Activated T-helper 17 cell treated with anti-CD3 and anti-CD28 coated beads, Interleukin-2, amount 50 U/mL, for 72 hours (primary cell): ENCODE measurements around the gene MAP3K10. TPM values are rescaled to one million over a fixed set of nuclear protein-coding genes. Genes with fewer than 3 reads are reported as not detected.
A peak's percentile ranks its signal among the peaks of the same experiment; 100 is the strongest.
"Not testable (repeated sequence)": the region's sequence is repeated elsewhere in the genome, so short reads cannot be mapped to it uniquely, and the experiment has no call there.

Experiments used
- ATAC-seq: fragments of 150-1000 bp; cut with Tn5 transposase; replicated peaks from 2 replicates; pipeline ENCODE4 v1.10.0; 2021; ENCODE audit warnings: mild to moderate bottlenecking, moderate library complexity
- H3K27ac Mint-ChIP-seq: one replicate; pipeline ENCODE4 v1.8.0; 2022; ENCODE audit warnings: mixed read lengths
- H3K27me3 Mint-ChIP-seq: one replicate; pipeline ENCODE4 v1.8.0; 2022; ENCODE audit warnings: mixed read lengths
- H3K36me3 Mint-ChIP-seq: one replicate; pipeline ENCODE4 v1.8.0; 2022; ENCODE audit warnings: low read depth, mild to moderate bottlenecking, mixed read lengths
- H3K4me1 Mint-ChIP-seq: one replicate; pipeline ENCODE4 v1.8.0; 2022; ENCODE audit warnings: mixed read lengths
- H3K4me3 Mint-ChIP-seq: one replicate; pipeline ENCODE4 v1.8.0; 2022; ENCODE audit warnings: mild to moderate bottlenecking, mixed read lengths
- H3K9me3 Mint-ChIP-seq: one replicate; pipeline ENCODE4 v1.8.0; 2022; ENCODE audit warnings: mixed read lengths
- total RNA-seq, 2 donors: library from RNA; stranded (reverse); gene quantifications; one replicate each; pipeline ENCODE4 v1.2.3, GENCODE V29; 2022

Gene MAP3K10
- total RNA-seq, 2 donors from 2014 or later: 11.1 to 12.9 TPM

DNA sequence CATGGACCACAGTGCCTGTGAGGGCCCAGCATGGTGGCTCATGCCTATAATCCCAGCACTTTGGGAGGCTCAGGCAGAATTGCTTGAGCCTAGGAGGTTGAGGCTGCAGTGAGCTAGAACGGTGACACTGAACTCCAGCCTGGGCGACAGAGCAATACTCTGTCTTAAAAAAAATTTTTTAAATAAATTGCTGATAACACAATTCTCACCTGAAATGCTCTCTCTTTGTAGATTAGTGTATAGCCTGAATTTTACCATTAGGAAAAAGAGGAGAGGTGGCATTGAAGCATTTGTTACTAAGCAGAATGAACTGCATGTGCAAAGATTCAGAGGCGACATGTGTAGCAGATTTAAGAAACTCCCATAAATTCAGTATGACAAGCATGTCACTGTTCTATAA lies 29.1 kb upstream of the MAP3K10 start:
- Mint-ChIP-seq H3K27me3 (no peaks in the 10 kb centered on the region), H3K4me3 (no peak overlapping the region), H3K36me3 (no peaks in the 10 kb centered on the region), H3K9me3 (no peaks in the 10 kb centered on the region), H3K4me1 (no peaks in the 10 kb centered on the region), H3K27ac (no peak overlapping the region)
- ATAC-seq: no peak

DNA sequence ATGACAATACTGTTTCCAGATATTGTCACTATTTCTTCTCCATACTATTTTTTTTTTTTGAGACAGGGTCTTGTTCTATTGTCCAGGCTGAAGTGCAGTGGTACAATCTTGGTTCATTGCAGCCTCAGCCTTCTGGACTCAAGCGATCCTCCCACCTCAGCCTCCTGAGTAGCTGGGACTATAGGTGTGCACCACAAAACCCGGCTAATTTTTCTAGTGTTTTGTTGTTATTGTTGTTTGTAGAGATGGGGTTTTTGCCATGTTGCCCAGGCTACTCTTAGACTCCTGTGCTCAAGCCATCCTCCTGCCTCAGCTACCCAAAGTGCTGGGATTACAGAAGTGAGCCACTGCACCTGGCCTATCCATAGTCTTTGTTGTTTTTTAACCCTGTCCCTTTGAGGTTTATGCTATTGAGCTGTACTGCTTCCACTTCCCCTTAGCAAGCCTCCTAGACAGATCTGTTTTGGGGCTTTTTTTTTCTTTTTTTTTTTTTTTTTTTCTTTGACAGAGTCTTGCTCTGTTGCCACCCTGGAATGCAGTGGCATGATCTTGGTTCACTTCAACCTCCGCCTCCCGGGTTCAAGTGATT lies 27.6 kb upstream of the MAP3K10 start:
- peak overlapping the region; percentile 43 for H3K27ac Mint-ChIP-seq
- no peaks in the 10 kb centered on the region for H3K9me3 Mint-ChIP-seq
- no peaks in the 10 kb centered on the region for H3K4me1 Mint-ChIP-seq
- no peak overlapping the region for H3K4me3 Mint-ChIP-seq
- no peak for ATAC-seq
- no peaks in the 10 kb centered on the region for H3K36me3 Mint-ChIP-seq
- no peaks in the 10 kb centered on the region for H3K27me3 Mint-ChIP-seq

DNA sequence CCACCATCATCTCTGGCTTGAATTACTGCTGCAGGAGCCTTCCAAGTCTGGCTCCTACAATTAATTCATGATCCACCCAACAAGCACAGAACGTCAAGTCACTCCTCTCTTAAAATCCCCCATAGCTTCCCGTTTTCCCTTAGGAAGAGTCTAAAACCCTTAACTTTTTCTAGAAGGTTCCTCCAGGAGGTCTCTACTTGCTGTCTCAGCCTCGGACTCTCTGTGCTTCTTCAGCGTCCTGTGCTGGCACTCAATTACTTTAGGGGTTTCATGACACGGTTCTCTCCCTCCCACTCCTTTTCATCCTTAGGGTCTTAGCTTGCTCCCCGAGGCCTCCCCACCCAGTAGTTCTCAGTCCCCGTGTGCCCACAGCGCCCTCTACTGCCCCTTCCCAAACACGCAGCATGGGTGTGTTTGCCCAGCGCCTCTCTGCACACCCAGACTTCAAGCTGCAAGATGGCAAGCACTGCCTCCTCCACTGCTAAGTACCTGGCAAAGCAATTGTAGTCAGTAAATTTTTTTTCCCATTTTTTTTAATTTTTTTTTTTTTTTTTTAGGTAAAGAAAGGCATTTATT lies 25.8 kb upstream of the MAP3K10 start:
- Mint-ChIP-seq H3K27ac (no peak overlapping the region), H3K9me3 (no peaks in the 10 kb centered on the region), H3K36me3 (no peaks in the 10 kb centered on the region), H3K4me1 (no peaks in the 10 kb centered on the region), H3K4me3 (no peak overlapping the region), H3K27me3 (no peaks in the 10 kb centered on the region)
- peak; percentile 78 for ATAC-seq

DNA sequence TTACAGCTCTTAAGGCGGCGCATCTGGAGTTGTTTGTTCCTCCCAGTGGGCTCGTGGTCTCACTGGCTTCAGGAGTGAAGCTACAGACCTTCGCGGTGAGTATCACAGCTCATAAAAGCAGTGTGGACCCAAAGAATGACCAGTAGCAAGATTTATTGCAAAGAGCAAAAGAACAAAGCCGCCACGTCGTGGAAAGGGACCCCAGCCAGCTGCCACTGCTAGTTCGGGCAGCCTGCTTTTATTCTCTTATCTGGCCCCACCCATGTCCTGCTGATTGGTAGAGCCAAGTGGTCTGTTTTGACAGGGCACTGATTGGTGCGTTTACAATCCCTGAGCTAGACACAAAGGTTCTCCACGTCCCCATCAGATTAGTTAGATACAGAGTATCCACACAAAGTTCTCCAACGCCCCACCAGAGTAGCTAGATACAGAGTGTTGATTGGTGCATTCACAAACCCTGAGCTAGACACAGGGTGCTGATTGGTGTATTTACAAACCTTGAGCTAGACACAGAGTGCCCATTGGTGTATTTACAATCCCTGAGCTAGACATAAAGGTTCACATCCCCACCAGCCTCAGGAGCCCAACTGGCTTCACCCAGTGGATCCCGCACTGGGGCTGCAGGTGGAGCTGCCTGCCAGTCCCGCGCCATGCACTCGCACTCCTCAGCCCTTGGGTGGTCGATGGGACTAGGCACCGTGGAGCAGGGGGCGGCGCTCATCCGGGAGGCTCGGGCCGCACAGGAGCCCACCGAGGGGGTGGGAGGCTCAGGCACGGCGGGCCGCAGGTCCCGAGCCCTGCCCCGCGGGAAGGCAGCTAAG lies 21.5 kb upstream of the MAP3K10 start:
- not testable (repeated sequence) for H3K4me3 Mint-ChIP-seq, H3K36me3 Mint-ChIP-seq, ATAC-seq, H3K27me3 Mint-ChIP-seq, H3K9me3 Mint-ChIP-seq, H3K4me1 Mint-ChIP-seq, H3K27ac Mint-ChIP-seq

GRCh38 chr19:40170303-40170989 lies 20.8 kb upstream of the MAP3K10 start:
- H3K9me3 Mint-ChIP-seq, ATAC-seq, H3K27ac Mint-ChIP-seq, H3K4me1 Mint-ChIP-seq, H3K36me3 Mint-ChIP-seq, H3K4me3 Mint-ChIP-seq, H3K27me3 Mint-ChIP-seq: not testable (repeated sequence)

DNA sequence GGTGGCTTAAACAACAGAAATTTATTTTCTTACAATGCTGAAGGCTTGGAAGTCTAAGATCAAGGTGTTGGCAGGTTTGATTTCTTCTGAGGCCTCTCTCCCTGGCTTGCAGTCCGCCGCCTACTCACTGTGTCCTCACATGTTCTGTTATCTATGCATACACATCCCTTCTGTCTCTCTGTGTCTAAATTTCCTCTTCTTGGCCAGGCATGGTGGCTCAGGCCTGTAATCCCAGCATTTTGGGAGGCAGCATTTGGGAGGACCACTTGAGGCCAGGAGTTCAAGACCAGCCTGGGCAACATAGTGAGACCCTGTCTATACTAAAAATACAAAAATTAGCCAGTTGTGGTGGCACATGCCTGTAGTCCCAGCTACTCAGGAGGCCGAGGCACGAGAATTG lies 19.9 kb upstream of the MAP3K10 start:
- not testable (repeated sequence) for H3K27ac Mint-ChIP-seq, H3K9me3 Mint-ChIP-seq, H3K4me3 Mint-ChIP-seq, H3K27me3 Mint-ChIP-seq, H3K4me1 Mint-ChIP-seq, ATAC-seq, H3K36me3 Mint-ChIP-seq

GRCh38 chr19:40174092-40174491 lies 17.1 kb upstream of the MAP3K10 start:
- peaks cover 3% of the 10 kb centered on the region for H3K27me3 Mint-ChIP-seq
- no peak overlapping the region for H3K27ac Mint-ChIP-seq
- no peaks in the 10 kb centered on the region for H3K9me3 Mint-ChIP-seq
- no peaks in the 10 kb centered on the region for H3K4me1 Mint-ChIP-seq
- no peak overlapping the region for H3K4me3 Mint-ChIP-seq
- no peaks in the 10 kb centered on the region for H3K36me3 Mint-ChIP-seq
- no peak for ATAC-seq

DNA sequence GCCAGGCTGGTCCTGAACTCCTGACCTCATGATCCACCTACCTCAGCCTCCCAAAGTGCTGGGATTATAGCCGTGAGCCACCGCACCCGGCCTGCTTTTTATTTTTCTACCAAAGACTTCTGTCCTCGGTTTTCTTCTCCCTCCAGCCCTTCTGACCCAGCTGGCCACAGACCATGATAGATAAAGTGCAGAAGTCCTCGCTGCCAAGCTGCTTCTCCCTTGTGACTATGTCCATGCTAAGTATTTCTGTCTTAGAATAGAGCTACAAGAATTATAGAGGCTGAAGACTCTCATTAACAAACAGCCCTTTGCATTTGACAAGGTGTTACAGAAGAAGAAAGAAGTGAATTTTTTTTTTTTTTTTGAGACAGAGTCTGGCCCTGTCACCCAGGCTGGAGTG lies 15.4 kb upstream of the MAP3K10 start:
- Mint-ChIP-seq H3K9me3 (no peaks in the 10 kb centered on the region), H3K27me3 (peaks cover 6% of the 10 kb centered on the region), H3K27ac (no peak overlapping the region), H3K4me3 (no peak overlapping the region), H3K4me1 (no peaks in the 10 kb centered on the region), H3K36me3 (no peaks in the 10 kb centered on the region)
- ATAC-seq: no peak

GRCh38 chr19:40177286-40178070 lies 13.7 kb upstream of the MAP3K10 start:
- no peak for ATAC-seq
- H3K36me3 Mint-ChIP-seq: no peaks in the 10 kb centered on the region
- no peak overlapping the region for H3K27ac Mint-ChIP-seq
- no peaks in the 10 kb centered on the region for H3K4me1 Mint-ChIP-seq
- no peak overlapping the region for H3K4me3 Mint-ChIP-seq
- H3K9me3 Mint-ChIP-seq: no peaks in the 10 kb centered on the region
- H3K27me3 Mint-ChIP-seq: peaks cover 6% of the 10 kb centered on the region

DNA sequence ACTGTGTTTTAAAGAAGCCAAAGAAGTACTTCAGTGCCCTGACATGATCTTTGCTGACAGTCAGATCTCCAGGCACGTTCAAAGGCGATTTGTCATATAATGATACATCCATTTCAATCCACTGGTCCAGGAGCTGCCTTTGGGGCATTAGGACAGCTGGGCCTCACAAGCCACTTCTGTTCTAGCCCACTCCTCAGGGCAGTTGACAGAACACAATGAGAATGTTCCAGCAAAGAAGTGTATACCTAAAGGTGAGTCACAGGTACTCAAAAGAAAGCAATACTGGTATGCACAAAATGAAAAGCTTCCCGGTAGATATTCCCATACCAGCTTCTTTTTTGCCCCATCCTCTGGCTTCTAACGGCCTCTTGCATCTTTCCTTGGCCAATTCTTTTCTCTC lies 12.5 kb upstream of the MAP3K10 start:
- ATAC-seq: no peak
- Mint-ChIP-seq H3K27ac (no peak overlapping the region), H3K9me3 (no peaks in the 10 kb centered on the region), H3K4me1 (no peaks in the 10 kb centered on the region), H3K36me3 (no peaks in the 10 kb centered on the region), H3K4me3 (no peak overlapping the region), H3K27me3 (peaks cover 6% of the 10 kb centered on the region)

DNA sequence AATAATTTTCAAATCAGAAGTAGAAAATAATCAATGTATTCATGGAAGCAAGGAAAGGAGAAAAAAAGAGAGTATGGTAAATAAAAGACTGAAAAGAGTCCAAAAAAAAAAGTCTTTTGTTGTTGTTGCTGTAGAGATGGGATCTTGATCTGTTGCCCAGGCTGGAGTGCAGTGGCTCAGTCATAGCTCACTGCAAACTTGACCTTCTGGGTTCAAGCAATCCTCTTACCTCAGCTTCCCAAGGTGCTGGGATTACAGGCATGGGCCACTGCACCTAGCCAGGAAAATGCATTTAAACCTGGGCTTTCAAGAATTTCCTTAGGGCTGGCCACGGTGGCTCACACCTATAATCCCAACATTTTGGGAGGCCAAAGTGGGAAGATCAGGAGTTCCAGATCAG lies 7.0 kb upstream of the MAP3K10 start:
- Mint-ChIP-seq H3K36me3 (no peaks in the 10 kb centered on the region), H3K4me1 (no peaks in the 10 kb centered on the region), H3K27ac (no peak overlapping the region), H3K4me3 (no peak overlapping the region), H3K9me3 (no peaks in the 10 kb centered on the region), H3K27me3 (peaks cover 3% of the 10 kb centered on the region)
- no peak for ATAC-seq

DNA sequence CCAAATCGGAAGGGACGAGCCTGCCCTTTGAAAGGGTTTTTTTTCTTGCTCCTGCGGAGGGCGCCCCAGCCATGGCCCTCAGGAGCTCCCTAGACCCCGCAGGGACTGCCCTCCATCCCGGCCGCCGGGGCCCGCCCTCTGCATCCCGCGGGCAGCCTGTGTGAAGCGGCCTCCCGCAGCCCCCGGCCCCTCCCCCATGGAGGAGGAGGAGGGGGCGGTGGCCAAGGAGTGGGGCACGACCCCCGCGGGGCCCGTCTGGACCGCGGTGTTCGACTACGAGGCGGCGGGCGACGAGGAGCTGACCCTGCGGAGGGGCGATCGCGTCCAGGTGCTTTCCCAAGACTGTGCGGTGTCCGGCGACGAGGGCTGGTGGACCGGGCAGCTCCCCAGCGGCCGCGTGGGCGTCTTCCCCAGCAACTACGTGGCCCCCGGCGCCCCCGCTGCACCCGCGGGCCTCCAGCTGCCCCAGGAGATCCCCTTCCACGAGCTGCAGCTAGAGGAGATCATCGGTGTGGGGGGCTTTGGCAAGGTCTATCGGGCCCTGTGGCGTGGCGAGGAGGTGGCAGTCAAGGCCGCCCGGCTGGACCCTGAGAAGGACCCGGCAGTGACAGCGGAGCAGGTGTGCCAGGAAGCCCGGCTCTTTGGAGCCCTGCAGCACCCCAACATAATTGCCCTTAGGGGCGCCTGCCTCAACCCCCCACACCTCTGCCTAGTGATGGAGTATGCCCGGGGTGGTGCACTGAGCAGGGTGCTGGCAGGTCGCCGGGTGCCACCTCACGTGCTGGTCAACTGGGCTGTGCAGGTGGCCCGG lies 815 bp downstream of the MAP3K10 start:
- no peaks in the 10 kb centered on the region for H3K9me3 Mint-ChIP-seq
- peaks cover 15% of the 10 kb centered on the region for H3K4me1 Mint-ChIP-seq

DNA sequence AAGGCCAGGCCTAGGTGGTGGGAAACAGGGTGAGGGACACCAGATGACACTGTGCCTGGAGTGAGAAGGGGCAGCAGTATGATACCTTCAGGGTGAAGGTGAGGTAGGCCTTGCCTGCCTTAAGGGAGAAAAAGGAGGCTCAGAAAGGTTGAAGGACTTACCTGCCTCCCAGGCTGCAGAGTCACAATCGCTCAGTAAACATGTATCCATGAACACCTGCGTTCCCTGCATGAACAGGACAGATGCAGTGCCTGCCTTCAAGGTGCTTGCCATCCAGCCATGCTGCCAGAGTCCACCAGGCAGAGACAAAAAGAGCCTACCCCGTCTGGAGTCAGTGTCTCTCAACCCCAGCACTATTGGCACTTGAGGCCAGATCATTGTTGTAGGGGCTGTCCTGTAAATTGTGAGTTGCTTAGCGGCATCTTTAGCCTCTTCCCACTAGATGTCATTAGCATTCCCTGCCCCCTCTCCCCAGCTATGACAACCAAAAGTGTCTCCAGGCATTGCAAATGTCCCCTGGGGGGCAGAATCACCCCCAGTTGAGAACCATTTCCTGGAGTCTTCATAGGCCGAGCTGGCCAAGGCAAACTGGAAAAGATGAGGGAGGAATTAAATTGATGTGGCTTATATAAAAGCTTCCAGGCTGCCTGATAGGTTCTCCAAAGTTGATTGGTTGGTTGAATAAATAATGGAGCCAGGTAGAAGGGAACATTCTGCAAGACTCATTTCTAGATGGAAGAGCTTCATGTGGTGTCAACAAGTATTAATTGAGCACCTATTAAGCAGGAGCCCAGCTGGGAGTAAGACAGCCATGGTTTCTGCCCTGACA lies 1.7 kb downstream of the MAP3K10 start:
- Mint-ChIP-seq H3K27ac (peak overlapping the region; percentile 10), H3K36me3 (no peaks in the 10 kb centered on the region), H3K9me3 (no peaks in the 10 kb centered on the region), H3K4me3 (peak overlapping the region; percentile 55), H3K4me1 (peaks cover 15% of the 10 kb centered on the region), H3K27me3 (no peaks in the 10 kb centered on the region)
- no peak for ATAC-seq

More for the DNA sequence above, 815 bp downstream of the MAP3K10 start:
- H3K27ac Mint-ChIP-seq: no peak overlapping the region
- ATAC-seq: peak; percentile 8
- H3K36me3 Mint-ChIP-seq: no peaks in the 10 kb centered on the region
- H3K4me3 Mint-ChIP-seq: peak overlapping the region; percentile 55
- no peaks in the 10 kb centered on the region for H3K27me3 Mint-ChIP-seq
